ENCODE data around the gene PKIG. TPM values are rescaled to one million over a fixed set of nuclear protein-coding genes. Genes with fewer than 3 reads are reported as not detected.

Gene PKIG
- total and polyA plus RNA-seq, 9 of the 15 experiments (the other 6 are each of a cell fraction or from before 2014, with no cell fraction given) = 0.13 to 7.0 (median 4.7) TPM

- TF ChIP-seq, protein P1, sequence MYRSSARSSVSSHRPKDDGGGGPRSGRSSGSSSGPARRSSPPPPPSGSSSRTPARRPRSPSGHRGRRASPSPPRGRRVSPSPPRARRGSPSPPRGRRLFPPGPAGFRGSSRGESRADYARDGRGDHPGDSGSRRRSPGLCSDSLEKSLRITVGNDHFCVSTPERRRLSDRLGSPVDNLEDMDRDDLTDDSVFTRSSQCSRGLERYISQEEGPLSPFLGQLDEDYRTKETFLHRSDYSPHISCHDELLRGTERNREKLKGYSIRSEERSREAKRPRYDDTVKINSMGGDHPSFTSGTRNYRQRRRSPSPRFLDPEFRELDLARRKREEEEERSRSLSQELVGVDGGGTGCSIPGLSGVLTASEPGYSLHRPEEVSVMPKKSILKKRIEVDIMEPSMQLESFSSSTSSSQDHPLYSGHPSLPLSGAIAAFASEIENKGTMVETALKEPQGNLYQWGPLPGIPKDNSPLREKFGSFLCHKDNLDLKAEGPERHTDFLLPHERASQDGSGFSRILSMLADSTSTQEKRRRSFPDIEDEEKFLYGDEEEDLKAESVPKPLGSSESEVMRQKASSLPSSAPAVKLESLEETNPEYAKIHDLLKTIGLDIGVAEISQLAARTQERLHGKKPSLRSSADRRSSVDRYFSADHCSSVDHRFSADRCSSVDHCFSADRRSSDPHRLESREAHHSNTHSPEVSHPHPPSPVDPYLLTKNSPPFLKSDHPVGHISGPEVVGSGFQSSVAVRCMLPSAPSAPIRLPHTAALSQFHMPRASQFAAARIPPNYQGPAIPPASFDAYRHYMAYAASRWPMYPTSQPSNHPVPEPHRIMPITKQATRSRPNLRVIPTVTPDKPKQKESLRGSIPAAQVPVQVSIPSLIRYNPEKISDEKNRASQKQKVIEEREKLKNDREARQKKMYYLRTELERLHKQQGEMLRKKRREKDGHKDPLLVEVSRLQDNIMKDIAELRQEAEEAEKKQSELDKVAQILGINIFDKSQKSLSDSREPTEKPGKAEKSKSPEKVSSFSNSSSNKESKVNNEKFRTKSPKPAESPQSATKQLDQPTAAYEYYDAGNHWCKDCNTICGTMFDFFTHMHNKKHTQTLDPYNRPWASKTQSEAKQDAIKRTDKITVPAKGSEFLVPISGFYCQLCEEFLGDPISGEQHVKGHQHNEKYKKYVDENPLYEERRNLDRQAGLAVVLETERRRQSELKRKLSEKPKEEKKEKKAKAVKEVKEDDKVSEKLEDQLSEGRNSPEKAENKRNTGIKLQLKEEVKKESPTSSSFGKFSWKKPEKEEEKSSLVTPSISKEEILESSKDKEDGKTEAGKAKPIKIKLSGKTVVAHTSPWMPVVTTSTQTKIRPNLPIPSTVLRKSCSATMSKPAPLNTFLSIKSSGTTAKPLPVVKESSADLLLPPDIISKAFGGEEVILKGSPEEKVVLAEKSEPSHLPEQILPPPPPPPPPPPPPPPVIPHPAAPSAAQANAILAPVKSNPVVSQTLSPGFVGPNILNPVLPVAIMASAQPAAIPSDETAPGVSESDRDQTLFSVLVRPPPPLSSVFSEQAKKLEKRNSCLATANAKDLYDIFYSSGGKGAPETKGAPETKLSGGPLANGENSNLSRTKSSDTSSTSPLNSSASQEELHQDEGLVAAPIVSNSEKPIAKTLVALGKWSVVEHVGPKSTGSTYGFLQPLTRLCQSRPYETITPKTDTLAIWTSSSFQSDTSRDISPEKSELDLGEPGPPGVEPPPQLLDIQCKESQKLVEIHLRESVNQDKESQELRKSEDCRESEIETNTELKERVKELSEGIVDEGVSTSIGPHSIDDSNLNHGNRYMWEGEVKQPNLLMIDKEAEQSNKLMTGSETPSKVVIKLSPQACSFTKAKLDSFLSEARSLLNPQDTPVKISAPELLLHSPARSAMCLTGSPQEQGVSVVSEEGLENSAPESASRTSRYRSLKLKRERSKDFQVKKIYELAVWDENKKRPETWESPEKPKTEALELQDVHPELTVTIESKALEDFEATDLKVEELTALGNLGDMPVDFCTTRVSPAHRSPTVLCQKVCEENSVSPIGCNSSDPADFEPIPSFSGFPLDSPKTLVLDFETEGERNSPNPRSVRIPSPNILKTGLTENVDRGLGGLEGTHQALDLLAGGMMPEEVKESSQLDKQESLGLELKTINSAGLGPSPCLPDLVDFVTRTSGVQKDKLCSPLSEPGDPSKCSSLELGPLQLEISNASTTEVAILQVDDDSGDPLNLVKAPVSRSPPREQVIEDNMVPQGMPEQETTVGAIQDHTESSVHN (IDR thresholded peaks at IDR 0.05; ENCODE audit: borderline replicate concordance in 1 of 2, low read depth in 1 of 2) = no peak
- no peak for TF ChIP-seq NELFE (IDR thresholded peaks at IDR 0.05; ENCODE audit: insufficient read depth, insufficient read length)
These were observed 81.8 kb downstream of the PKIG start (continued) for GRCh38 chr20:44664131-44664530.

All from K562 (cell line).